HepG2 (cell line): ENCODE measurements around the gene ZNF333.

Experiments used
- NBN ChIP-seq: fragments of 450-650 bp; conservative IDR thresholded peaks from 2 replicates; pipeline ENCODE4 v1.6.1; 2017
- PCBP1 ChIP-seq: fragments of 200-400 bp; formaldehyde crosslinking; IDR thresholded peaks from 2 replicates; pipeline ENCODE4 v1.6.1; 2017; ENCODE audit warnings: mild to moderate bottlenecking, low read depth, low read length, borderline replicate concordance
- RARG ChIP-seq: sonication (generic); formaldehyde crosslinking; IDR thresholded peaks from 2 replicates; pipeline ENCODE4 v1.4.0; 2020; ENCODE audit warnings: low read depth, mild to moderate bottlenecking, missing genetic modification reagents
- SIN3A ChIP-seq: IDR thresholded peaks from 2 replicates; pipeline ENCODE4 v1.6.1; 2011; ENCODE audit warnings: low read depth, mild to moderate bottlenecking, control low read depth, low read length, borderline replicate concordance
- SOX6 ChIP-seq, 2 experiments: fragments of 450-650 bp in 1 of 2; sonication (generic) in 1 of 2; formaldehyde crosslinking in 1 of 2; IDR thresholded peaks; 2 replicates each; pipeline versions ENCODE4 v1.4.0 to v1.6.1; 2017 to 2020; ENCODE audit warnings: antibody characterized with exemption in 1 of 2, mild to moderate bottlenecking in 1 of 2, missing genetic modification reagents in 1 of 2
- ZBTB43 ChIP-seq: sonication (generic); formaldehyde crosslinking; conservative IDR thresholded peaks from 2 replicates; pipeline ENCODE4 v1.4.0; 2020; ENCODE audit warnings: missing genetic modification reagents
- ZNF639 ChIP-seq: conservative IDR thresholded peaks from 2 replicates; pipeline ENCODE4 v1.6.1; 2018; ENCODE audit warnings: missing genetic modification reagents

DNA sequence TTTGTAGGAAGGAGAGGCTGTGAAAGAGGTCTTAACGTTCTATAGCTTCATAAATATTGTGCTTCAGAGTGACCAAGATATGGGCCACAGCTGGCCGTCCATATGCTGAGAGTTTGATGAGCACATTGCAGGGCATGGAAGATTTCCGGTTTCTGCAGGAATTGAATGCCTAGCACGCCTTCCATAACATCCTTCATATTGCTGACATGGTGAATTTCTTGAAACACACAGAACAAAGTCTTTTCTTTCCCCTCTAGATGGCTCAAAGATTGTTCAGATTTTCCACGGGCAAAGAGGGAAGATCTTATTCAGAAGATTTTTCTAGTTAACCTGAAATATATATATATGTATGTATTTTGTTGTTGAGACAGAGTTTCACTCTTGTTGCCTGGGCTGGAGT is 46.1 kb downstream of the ZNF333 start:
- no peak for TF ChIP-seq SOX6 (IDR thresholded peaks at IDR 0.05)
- no peak for TF ChIP-seq SOX6 (CRISPR knock-in tag; IDR thresholded peaks at IDR 0.05)
- no peak for TF ChIP-seq PCBP1
- TF ChIP-seq NBN, result no peak
- no peak for TF ChIP-seq SIN3A
- no peak for TF ChIP-seq RARG (CRISPR knock-in tag)
- TF ChIP-seq ZNF639 (CRISPR knock-in tag), result no peak
- no peak for TF ChIP-seq ZBTB43 (CRISPR knock-in tag)
